HG03135 (cell line): ENCODE data around the gene ZFYVE9.

Experiments used
- ATAC-seq: cut with Tn5 transposase; IDR thresholded peaks from one replicate; pipeline ENCODE4 v1.9.1; 2021; ENCODE audit warnings: mild to moderate bottlenecking, moderate library complexity; ENCODE audit not compliant: unreplicated experiment

ZFYVE9 gene

DNA sequence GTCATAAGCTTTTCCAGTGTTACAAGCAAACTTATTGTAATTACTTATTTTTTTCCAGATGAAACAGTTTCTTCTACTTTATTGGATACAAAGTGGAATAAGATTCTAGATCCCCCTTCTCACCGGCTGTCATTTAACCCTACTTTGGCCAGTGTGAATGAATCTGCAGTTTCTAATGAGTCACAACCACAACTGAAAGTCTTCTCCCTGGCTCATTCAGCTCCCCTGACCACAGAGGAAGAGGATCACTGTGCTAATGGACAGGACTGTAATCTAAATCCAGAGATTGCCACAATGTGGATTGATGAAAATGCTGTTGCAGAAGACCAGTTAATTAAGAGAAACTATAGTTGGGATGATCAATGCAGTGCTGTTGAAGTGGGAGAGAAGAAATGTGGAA, 95.5 kb downstream of the ZFYVE9 start:
- no peak for ATAC-seq

DNA sequence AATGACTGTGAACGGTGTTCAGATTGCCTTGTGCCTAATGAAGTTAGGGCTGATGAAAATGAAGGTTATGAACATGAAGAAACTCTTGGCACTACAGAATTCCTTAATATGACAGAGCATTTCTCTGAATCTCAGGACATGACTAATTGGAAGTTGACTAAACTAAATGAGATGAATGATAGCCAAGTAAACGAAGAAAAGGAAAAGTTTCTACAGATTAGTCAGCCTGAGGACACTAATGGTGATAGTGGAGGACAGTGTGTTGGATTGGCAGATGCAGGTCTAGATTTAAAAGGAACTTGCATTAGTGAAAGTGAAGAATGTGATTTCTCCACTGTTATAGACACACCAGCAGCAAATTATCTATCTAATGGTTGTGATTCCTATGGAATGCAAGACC, 96.6 kb downstream of the ZFYVE9 start:
- no peak for ATAC-seq

DNA sequence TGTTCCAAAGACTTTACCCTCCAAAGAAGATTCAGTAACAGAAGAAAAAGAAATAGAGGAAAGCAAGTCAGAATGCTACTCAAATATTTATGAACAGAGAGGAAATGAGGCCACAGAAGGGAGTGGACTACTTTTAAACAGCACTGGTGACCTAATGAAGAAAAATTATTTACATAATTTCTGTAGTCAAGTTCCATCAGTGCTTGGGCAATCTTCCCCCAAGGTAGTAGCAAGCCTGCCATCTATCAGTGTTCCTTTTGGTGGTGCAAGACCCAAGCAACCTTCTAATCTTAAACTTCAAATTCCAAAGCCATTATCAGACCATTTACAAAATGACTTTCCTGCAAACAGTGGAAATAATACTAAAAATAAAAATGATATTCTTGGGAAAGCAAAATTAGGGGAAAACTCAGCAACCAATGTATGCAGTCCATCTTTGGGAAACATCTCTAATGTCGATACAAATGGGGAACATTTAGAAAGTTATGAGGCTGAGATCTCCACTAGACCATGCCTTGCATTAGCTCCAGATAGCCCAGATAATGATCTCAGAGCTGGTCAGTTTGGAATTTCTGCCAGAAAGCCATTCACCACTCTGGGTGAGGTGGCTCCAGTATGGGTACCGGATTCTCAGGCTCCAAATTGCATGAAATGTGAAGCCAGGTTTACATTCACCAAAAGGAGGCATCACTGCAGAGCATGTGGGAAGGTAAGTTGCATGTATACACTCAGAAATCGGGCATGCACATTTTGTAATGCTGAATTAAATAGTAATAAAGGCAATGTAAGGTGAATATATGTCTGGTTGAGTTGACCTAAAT, 97.2 kb downstream of the ZFYVE9 start:
- ATAC-seq: peak; percentile 26

DNA sequence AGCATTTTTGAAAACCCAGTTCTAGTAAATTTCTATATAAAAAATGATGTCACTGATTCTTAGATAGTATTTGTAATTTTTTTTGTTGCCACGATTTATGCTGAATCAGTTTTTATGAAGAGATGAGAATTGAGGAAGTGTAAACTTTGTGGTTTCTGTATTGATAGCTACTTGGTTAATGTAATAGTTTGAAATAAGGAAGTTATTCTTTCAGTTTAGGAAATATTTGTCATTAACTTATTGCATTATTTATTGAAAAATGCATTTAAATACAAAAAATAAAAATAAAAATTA, 97.8 kb downstream of the ZFYVE9 start:
- peak; percentile 67 for ATAC-seq

DNA sequence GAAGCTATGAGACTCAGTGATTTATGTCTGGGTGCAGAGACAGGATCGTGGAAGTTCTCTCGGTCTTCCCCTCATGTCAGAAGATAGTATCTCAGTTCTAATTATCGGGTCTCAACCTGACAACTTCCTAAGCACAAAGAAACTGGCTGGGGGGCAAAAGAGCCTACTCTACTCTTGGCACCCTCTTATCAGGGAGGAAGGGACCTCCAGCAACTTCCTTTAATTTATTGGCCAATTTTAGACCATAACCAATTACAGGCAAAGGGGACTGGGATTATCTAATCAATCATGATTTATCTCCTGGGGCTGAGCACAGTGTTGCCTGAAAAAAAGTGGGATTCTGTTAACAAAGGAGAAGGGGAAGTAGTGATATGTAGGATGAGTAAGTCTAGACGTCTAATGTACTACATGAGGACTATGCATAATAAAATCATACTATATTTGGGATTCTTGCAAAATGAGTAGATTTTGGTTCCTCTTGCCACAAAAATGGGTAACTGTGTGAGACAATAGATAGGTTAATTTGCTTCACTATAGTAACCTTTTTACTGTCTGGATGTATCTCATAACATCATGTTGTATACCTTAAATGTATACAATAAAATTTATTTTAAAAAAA, 98.8 kb downstream of the ZFYVE9 start:
- ATAC-seq: no peak

DNA sequence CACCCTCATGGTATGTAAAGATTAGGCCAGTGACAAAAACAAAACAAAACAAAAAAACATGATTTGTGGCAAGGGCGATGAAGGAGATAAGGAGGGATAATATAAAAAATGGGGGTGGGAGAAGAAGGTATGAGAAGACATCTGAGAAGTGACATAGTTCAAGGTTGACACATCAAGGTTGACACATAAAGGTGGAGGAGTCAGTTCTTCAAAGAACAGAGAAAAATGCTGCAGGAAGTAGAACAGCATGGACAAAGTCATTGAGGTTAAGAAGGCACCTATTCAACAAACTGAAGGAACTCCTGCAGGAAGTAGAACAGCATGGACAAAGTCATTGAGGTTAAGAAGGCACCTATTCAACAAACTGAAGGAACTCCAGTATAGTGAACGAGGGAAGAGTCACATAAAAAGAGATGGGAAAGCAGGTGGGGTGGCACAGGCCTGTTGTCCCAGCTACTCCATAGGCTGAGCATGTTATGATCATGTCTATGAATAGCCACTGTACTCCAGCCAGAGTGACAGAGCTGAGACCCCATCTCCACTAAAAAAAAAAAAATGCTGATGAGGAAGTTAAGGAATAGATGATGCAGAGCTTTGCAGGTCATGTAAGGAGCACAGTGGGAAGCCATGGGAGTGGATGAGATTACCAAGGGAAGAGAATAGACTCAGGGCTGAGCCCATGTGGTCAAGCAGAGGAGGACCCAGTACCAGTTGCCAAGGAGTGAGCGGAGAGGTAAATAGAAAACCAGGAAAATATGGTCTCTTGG, 101.5 kb downstream of the ZFYVE9 start:
- no peak for ATAC-seq

DNA sequence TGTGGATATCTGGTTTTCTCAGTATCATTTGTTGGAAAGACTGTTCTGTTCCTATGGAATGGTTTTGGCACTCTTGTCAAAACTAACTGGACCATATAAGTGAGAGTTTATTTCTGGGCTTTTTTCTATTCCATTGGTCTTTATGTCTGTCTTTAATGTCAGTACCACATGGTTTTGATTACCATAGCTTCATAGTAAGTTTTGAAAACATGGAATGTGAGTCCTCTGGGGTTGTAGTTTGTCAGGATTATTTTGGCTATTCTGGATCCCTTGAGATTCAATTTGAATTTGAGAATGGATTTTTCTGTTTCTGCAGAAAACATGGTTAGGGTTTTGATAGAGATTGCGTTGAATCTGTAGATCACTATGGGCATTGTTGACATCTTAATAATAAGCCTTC, 107.9 kb downstream of the ZFYVE9 start:
- ATAC-seq: no peak

DNA sequence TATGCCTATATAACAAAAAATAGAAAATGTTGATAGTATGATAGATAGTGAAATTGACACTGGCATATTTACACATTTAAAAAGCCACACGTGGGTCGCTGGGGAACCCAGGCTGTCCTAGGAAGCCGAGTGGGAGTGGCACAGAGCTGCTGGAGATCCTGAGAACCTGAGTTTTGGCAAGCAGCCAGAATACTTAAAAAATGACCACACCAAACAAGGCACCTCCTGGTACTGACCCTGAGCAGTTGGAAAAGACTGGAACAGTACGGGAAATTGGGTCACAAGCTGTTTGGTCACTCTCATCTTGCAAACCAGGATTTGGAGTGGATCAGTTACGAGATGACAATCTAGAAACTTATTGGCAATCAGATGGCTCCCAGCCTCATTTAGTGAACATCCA, 111.5 kb downstream of the ZFYVE9 start:
- no peak for ATAC-seq

DNA sequence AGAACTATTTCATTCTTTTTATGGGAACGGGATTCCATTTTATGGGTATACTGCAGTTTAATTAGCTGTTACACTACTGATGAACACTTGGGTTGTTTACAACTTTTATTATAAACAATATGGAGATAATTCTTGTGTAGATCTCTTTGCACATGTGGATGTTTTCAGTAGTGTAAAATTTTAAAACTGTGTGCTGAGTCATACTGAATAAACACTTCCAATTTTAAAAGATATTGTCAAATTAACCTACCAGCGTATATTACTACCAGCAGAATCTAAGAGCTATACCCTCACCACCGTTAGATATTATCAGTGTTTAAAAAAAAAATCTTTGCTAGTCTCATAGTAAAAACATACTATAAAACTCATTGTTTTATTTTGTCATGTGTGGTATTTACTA, 118.0 kb downstream of the ZFYVE9 start:
- ATAC-seq: no peak

DNA sequence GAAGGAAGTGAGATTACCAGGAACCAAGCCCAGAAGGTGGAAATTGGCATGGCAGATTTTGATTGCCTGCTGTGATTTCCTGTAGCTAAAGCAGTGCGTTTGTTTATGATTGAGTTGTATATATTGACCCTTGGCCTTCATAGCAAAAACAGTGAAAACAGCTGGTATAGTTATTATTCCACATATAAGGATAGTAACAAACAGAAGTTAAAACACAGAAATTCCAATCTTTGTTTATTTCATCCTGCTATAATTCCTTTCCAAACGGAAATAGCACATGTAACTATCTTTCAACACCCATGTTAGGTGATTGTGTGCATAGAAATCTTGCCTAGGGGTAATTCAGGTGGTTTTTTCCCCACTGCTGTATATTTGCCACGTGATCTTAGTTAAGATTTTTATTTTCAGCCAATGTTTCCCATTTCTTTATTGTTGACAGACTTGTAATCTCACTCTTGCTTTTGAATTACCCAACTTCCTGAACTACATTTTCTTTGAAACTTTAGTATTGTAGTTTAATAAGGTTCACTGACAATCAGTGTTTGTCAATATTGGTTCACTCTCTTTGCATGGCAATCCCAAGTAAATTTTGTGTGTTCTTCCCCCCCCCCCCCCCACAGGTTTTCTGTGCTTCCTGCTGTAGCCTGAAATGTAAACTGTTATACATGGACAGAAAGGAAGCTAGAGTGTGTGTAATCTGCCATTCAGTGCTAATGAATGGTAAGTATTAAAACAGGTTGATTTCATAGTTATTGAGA, 121.4 kb downstream of the ZFYVE9 start:
- no peak for ATAC-seq

DNA sequence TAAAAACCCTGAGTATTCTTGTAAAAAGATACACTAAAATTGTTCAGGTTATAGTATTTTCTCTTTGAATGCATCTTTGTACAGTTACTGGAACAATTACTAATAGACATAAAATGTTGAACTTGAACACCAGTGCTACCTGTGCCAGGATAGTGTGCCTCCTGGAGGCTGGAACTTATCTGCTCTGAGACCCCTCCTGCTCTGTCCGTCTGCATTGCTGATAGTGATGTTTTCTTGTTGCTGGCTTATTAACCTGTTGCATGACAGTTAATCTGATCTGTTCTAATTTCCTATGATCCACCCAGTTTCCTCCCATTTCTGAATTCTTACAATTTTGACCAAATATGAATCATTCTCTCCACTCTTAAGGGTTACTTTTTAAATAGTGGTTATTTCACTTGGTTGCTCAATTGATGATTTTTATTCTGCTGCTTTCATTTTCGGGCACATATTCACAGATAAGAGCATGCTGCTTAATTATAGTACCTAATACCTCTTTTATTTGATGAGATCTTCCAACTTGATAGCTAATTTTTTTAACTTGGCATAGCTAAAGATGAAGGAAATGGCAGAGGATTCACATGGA, 122.7 kb downstream of the ZFYVE9 start:
- no peak for ATAC-seq

DNA sequence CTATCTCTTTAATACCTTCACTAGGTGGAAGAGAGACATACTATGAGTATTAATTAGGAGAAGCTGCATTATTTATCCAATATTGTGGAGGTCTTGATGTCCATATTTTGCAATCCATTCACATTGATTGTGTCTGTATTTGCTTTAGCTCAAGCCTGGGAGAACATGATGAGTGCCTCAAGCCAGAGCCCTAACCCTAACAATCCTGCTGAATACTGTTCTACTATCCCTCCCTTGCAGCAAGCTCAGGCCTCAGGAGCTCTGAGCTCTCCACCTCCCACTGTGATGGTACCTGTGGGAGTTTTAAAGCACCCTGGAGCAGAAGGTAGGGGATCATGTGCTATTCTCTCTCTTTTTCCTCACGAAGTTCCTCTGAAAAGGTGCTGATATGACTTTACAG, 124.6 kb downstream of the ZFYVE9 start:
- ATAC-seq: no peak

DNA sequence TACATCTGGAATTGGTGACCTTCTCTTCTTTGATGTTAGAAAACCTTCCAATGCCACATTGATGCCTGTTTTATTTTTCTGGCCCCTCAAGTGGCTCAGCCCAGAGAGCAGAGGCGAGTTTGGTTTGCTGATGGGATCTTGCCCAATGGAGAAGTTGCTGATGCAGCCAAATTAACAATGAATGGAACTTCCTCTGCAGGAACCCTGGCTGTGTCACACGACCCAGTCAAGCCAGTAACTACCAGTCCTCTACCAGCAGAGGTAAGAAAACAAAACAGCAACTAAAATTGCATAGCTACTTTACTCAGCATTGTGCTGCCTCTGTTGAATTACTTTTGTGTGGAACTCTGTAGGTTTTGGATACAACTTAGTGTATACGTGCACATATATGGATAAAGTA, 126.5 kb downstream of the ZFYVE9 start:
- no peak for ATAC-seq

DNA sequence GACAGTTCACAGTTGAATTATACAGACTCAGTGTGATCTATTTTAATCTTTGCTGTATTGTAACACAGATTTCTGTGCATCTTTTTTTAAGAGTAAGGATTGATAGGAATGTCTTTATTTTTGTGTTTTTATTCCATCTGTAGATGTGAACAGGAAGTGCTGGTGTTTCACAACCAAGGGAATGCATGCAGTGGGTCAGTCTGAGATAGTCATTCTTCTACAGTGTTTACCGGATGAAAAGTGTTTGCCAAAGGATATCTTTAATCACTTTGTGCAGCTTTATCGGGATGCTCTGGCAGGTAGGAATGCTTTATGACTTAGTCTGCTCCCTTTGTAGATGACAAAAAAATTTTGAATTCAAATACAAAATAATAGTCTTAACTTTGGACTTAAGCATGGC, 139.6 kb downstream of the ZFYVE9 start:
- ATAC-seq: no peak

DNA sequence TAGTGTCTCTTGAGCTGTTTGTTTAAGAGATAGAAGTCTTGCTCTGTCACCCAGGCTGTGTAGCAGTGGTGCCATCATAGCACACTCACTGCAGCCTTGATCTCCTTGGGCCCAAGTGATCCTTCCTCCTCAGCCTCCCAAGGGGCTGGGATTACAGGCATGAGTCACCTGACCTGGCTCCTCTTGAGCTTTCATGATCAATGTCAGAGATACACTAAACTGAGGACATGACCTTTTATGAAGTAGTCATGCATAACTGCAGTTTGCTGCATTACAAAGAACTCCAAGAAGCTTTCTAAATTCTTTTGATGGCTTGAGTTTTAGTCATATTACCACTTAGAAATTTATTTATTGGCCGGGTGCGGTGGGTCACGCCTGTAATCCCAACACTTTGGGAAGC, 146.4 kb downstream of the ZFYVE9 start:
- no peak for ATAC-seq

DNA sequence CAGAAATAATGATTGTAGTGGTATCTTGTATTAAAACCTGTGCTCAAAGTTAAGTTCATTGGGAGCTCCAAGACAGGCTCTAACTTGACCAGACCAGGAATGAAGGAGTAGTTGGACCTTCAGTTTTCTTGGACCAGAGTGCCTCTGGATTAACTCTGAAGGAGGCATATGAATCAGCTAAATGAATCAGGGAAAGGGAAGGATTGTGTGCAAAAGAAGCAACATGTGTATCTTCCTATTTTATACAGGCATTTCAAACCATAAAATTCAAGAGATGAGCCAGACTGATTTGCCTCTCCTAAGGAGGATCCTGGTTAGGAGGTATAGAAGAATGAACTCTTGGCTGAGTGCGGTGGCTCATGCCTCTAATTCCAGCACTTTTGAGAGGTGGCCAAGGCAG, 152.7 kb downstream of the ZFYVE9 start:
- no peak for ATAC-seq

DNA sequence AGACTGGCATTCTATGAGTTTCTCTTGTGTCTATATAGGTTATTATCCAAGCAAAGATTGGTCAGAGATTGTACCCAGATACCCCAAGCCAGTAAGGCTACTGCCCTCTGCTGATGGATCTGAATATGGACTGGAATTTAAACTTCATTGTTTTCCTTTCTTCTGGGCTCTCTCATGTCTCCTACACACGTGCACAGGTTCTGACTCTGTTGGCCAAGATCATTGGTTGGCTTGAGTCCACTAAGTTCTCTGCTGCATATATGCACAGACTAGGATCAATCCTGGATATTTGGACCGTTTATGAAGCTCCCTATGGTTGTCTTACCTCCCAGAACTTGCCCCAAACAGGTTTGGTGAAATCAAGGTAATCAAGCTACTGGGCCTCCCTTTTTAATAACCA, 154.5 kb downstream of the ZFYVE9 start:
- no peak for ATAC-seq

DNA sequence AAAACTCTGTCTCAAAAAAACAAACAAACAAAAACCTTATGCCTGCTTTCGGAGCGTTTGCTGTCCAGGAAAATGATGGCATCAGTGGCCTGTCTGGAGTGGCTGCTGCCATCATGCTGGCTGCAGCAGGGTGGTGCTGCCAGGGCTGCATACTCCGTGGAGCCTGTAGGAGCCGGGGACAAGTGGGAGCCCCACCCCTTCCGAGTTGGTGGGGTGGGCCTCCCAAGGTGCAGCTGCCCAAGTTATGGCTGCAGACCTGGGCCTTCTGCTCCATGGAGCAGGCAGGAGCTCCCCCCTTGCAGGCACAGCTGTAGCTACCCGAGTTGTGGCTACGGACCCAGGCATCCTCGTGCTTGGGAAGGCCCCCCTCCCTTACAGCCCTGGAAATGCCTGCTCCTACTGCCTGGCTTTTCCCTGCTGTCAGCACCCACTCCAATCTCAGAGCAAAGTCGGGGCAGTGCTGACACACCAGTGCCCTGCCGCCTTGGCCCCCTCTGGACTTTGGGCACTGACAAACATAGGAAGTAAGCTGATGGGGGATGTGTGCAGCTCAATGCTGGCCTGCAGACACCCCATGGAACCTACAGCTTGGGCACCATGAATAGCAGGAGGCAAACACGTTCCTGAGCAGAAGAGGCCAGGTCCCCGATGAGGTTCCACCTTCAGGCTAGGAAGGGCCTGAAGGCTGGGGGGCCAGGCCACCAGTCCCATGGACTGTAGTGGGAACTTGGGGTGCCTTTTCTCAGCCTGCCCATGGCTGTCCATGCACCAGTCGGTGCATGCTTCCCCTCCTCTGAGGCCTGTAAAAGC, 163.7 kb downstream of the ZFYVE9 start:
- ATAC-seq: no peak

DNA sequence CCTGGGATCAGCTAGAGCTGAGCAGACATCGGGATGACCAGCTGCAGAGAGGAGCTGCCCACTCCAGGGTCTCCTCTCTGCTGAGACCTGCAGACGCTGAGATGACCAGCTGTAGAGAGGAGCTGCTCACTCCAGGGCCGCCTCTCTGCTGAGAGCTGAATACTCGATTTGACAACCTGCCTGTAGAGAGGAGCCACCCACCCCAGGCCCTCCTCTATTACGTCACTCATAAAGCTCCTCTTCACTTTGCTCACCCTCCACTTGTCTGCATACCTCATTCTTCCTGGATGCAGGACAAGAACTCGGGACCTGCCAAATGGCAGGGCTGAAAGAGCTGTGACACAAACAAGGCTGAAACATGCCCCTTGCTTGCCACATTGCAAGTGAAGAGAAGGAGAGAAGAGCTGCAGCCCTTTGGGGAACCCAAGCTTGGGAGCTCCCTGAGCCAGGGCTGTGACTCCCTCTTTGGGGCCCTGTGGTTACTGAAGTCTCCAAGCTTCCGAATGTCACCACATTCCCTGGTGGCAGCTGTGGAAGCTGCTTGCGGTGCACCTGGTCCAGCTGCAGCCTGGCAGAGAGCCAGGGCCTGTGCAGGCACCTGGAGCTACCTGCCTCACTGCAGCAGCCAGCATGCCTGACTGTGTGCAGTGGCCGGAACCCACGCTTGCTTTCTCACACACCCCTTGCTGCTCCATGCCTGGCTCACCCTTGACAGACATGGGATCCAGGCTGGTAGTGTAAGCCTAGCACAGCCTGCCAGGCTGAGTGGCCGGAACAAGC, 164.5 kb downstream of the ZFYVE9 start:
- ATAC-seq: no peak

DNA sequence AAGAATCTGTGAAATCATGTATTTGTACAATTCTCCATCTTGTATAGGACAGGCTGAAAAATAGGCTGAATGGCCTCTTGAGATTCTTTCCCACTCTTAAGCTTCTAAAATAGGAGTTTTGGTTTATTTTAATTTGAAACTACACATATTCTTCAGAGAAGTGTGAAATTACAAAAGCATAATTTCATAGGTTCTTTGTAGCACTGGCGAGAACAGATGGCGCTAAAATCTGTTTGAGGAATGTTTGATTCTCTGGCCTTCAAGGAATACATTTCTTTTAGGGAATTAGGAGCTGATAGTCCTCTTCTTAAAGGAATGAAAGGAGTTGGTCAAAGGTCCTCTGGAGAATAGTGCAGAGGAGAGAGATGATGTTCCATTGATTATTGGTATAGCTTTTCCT, 179.2 kb downstream of the ZFYVE9 start:
- ATAC-seq: no peak
